ENCODE results near the gene ZFP3.

DNA sequence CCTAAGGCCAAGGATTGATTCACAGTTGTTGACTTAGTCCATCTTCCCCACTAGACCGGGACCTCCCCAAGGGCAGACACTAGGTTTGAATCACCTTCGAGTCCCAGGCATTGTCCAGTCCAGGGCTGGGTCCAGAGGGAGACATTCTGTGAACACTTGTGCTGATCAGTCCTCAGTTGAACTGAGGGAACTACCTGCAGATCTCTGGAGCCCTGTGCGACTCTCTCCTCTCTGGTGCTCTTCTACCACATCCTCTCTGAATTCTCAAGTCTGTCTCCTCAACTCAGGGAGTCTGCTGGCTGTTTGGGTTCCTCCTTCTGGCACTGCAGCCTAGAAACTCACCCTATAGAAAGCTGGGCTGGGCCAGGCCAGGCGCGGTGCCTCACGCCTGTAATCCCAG lies 22.6 kb downstream of the ZFP3 start:
- TF ChIP-seq GATA2 (IDR thresholded peaks at IDR 0.05; ENCODE audit: low read depth, low read length) = no peak
- no peak for TF ChIP-seq GATA3 (IDR thresholded peaks at IDR 0.05; ENCODE audit: low read depth, low read length)

Measured in SH-SY5Y (cell line).